Measurements from ENCODE around the gene MYB. TPM values are rescaled to one million over a fixed set of nuclear protein-coding genes. Genes with fewer than 3 reads are reported as not detected.

MYB gene
- total RNA-seq, 1 experiment from 2014 or later: 3.7 TPM

DNA sequence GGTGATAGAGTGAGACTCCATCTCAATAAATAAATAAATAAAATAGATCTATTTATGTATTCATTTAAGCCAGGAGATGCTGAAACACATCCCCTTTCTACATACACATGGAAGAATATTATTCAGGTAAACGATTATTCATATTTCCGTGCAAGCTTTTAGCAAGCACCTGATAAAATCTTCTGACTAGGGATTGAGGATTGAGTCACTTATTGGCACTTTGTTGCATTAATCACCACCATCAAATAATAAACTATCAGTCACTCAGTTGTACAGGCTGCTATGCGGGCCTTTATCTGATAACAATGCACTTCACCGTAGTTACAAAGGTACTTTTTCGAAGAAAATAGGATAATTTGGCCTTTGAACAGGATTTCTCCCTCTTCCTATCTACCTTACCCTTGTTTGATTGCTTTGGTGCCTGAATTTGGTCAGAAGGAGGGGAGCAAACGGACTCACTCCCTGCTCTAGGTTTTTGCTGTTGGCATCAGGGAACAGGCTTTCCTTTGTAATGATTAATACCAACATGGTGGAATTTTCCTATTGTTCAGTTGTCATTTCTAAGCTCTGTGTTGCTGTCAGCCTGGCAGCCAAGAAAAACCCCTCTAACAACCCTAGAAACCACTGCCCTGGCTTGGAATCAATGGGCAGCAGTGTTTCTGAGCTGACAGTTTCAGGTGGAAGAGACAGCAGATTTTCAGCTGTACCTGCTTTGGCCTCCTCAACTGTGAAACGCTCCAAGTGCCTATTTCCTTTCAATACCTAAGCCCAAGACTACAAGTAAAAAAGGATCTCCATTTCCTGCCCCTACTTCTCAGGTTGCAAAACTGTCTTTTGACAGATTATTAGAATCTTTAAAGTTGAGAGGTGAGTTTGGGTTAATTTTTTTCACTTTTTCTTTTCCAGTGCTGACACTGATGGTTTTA, 63.0 kb downstream of the MYB start:
- Histone ChIP-seq H3K4me1 (ENCODE audit: control insufficient read depth in 1 of 2, insufficient read depth in 2 of 2, low read length in 2 of 2) (no peaks in the 10 kb centered on the region), H3K9ac (ENCODE audit: low read length) (no peak overlapping the region), H3K79me2 (ENCODE audit: insufficient read depth, low read length) (no peaks in the 10 kb centered on the region), H3K27me3 (ENCODE audit: insufficient read depth, low read length) (no peaks in the 10 kb centered on the region), H3K36me3 (ENCODE audit: control insufficient read depth in 1 of 2, insufficient read depth in 2 of 2, low read length in 2 of 2) (no peaks in the 10 kb centered on the region), H3K4me3 (replicated peaks in 1 of 2; ENCODE audit: low read depth in 1 of 2, low read length in 2 of 2) (no peak overlapping the region), H3K4me2 (ENCODE audit: low read length) (no peak overlapping the region), H4K20me1 (ENCODE audit: insufficient read depth) (no peaks in the 10 kb centered on the region), H3K9me2 (ENCODE audit: insufficient read depth) (peaks cover 3% of the 10 kb centered on the region; the same call in 1 of the 2 replicates), H3K9me3 (ENCODE audit: control insufficient read depth in 1 of 2, insufficient read depth in 1 of 2, low read depth in 1 of 2, low read length in 2 of 2) (no peaks in the 10 kb centered on the region), H3K27ac (ENCODE audit: low read depth, low read length) (no peak overlapping the region), H2AFZ (ENCODE audit: low read depth, low read length, poor library complexity, severe bottlenecking) (no peak overlapping the region)
- no TSS peak for BruUV-seq (replicated peaks)
- ChIA-PET POLR2A (no interaction called here), RAD21 (ENCODE audit: low non-redundant PET in 1 of 2, low total read pairs in 2 of 2, uncharacterized antibody in 2 of 2, unreplicated experiment in 2 of 2) (no interaction called here), CTCF (no interaction called here)
- intact Hi-C loops (cut with micrococcal nuclease): no loop called here
- no peak for ATAC-seq
- no peak for DNase-seq (ENCODE audit: low read depth, low spot score)
- TF ChIP-seq, protein P1, sequence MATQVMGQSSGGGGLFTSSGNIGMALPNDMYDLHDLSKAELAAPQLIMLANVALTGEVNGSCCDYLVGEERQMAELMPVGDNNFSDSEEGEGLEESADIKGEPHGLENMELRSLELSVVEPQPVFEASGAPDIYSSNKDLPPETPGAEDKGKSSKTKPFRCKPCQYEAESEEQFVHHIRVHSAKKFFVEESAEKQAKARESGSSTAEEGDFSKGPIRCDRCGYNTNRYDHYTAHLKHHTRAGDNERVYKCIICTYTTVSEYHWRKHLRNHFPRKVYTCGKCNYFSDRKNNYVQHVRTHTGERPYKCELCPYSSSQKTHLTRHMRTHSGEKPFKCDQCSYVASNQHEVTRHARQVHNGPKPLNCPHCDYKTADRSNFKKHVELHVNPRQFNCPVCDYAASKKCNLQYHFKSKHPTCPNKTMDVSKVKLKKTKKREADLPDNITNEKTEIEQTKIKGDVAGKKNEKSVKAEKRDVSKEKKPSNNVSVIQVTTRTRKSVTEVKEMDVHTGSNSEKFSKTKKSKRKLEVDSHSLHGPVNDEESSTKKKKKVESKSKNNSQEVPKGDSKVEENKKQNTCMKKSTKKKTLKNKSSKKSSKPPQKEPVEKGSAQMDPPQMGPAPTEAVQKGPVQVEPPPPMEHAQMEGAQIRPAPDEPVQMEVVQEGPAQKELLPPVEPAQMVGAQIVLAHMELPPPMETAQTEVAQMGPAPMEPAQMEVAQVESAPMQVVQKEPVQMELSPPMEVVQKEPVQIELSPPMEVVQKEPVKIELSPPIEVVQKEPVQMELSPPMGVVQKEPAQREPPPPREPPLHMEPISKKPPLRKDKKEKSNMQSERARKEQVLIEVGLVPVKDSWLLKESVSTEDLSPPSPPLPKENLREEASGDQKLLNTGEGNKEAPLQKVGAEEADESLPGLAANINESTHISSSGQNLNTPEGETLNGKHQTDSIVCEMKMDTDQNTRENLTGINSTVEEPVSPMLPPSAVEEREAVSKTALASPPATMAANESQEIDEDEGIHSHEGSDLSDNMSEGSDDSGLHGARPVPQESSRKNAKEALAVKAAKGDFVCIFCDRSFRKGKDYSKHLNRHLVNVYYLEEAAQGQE (IDR thresholded peaks at IDR 0.05; ENCODE audit: low read depth): no peak
- TF ChIP-seq POLR2A (IDR thresholded peaks at IDR 0.05; ENCODE audit: borderline replicate concordance, extremely low read depth, insufficient read depth, insufficient read length): no peak
- no peak for TF ChIP-seq TCF7L2 (IDR thresholded peaks at IDR 0.05; ENCODE audit: borderline replicate concordance, extremely low read depth, insufficient read depth, insufficient read length)
- TF ChIP-seq CEBPB (IDR thresholded peaks at IDR 0.05; ENCODE audit: low read depth): no peak
